Measurements from ENCODE around the gene GMDS. TPM values are rescaled to one million over a fixed set of nuclear protein-coding genes. Genes with fewer than 3 reads are reported as not detected.

GMDS gene
- total RNA-seq, 1 donor from 2014 or later = 30.2 TPM

DNA sequence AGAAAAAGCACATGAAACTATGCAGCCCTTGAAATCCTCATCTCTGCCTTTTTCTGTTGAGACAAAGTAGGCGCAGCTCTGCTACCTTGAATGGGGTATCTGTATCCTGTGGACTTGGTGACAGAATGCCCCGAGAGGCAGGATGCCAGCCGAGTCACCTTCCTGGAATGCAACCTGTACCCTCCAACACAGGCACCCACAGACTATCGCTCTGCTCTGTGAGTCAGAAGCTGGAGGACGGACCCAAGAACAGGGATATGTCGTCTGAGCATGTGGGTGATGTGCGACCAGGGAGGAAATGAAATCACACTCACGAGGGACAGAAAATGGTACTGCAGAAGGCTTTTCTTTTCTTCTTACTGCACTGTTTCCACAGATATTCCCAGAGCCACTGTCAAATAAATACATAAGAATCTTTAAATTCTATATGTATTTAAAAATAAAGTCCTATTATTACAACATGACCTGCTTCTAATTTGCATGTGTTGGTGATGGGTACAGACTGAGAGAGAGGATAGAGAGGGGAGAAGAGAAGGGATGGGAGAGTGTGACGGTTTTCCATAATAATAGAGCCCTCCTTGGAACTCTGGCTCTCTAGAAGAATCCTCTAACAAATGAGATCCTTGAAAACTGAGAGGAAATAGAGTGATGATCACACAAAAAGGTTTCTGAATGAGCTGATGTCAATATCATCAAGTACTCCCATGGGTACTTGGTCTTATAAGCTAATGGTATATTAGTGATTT, 327.6 kb downstream of the GMDS start:
- intact Hi-C loops (cut with DNase I) = loop anchor here (10.0 kb wide), 1 partner anchor 303 kb away; no protein-coding TSS in a partner anchor
- no peak for DNase-seq (ENCODE audit: extremely low spot score in 2 of 2)

DNA sequence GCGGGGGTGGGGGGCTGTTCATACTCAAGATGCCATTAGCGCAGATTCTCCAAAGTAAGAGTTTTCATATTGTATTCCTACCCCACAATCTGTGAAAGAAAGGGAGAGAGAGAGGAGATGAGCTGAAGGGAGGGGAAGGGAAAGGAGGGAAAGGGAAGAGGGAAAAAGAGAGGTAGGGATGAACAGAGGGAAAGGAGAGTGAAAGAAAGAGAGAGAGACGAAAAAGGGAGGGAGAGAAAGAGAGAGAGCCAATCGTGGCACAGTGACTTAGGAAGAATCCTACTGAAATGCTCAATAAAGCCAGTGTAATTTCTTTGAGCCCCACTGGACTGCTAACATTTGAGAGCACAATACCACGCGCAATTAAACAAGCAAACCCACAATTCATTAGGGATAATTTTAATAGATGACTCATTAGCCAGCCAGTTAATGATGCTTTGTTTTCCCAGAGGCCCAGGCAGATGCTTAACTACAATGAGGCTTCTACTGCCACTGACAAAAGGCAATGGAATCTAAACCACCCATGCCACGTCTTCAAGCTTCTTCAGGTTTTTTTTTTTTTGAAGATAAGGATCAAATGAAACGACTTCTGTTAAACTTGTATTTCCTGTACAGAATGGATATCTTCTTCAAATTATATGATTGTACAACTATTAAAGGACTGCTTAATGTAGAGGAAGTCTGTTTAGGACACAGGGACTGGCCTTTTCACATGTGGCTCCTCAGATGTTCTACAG, 328.9 kb downstream of the GMDS start:
- no peaks in the 10 kb centered on the region for H3K9me3 ChIP-seq
- no peak for DNase-seq (ENCODE audit: extremely low spot score in 2 of 2)
- intact Hi-C loops (cut with DNase I) = loop anchor here (10.0 kb wide), 1 partner anchor 302 kb away; no protein-coding TSS in a partner anchor
- no peaks in the 10 kb centered on the region for H3K27me3 ChIP-seq
- no peak overlapping the region for H3K27ac ChIP-seq
- no peaks in the 10 kb centered on the region for H3K36me3 ChIP-seq
- H3K4me3 ChIP-seq = no peak overlapping the region
- no peak for TF ChIP-seq CTCF (IDR thresholded peaks at IDR 0.05)
- TF ChIP-seq POLR2AphosphoS5 (IDR thresholded peaks at IDR 0.05; ENCODE audit: insufficient read depth in 1 of 2, low read depth in 1 of 2) = no peak
- no peak for TF ChIP-seq POLR2A (IDR thresholded peaks at IDR 0.05)
- no peaks in the 10 kb centered on the region for H3K4me1 ChIP-seq

More for the DNA sequence above, 327.6 kb downstream of the GMDS start:
- H3K27me3 ChIP-seq = no peaks in the 10 kb centered on the region
- H3K9me3 ChIP-seq = no peaks in the 10 kb centered on the region
- H3K36me3 ChIP-seq = no peaks in the 10 kb centered on the region
- no peak overlapping the region for H3K4me3 ChIP-seq
- no peaks in the 10 kb centered on the region for H3K4me1 ChIP-seq
- no peak overlapping the region for H3K27ac ChIP-seq
- TF ChIP-seq POLR2AphosphoS5 (IDR thresholded peaks at IDR 0.05; ENCODE audit: insufficient read depth in 1 of 2, low read depth in 1 of 2) = no peak
- TF ChIP-seq POLR2A (IDR thresholded peaks at IDR 0.05) = no peak
- no peak for TF ChIP-seq CTCF (IDR thresholded peaks at IDR 0.05)

GRCh38 chr6:1915226-1915625, 330.2 kb downstream of the GMDS start:
- Histone ChIP-seq H3K4me1 (no peaks in the 10 kb centered on the region), H3K9me3 (no peaks in the 10 kb centered on the region), H3K27me3 (no peaks in the 10 kb centered on the region), H3K36me3 (no peaks in the 10 kb centered on the region), H3K27ac (no peak overlapping the region), H3K4me3 (no peak overlapping the region)
- intact Hi-C loops (cut with DNase I) = loop anchor here (10.0 kb wide), 1 partner anchor 300 kb away; no protein-coding TSS in a partner anchor
- DNase-seq (ENCODE audit: extremely low spot score in 2 of 2) = no peak
- TF ChIP-seq POLR2A (IDR thresholded peaks at IDR 0.05) (no peak), POLR2AphosphoS5 (IDR thresholded peaks at IDR 0.05; ENCODE audit: insufficient read depth in 1 of 2, low read depth in 1 of 2) (no peak), CTCF (IDR thresholded peaks at IDR 0.05) (no peak)

- no peak for DNase-seq (ENCODE audit: extremely low spot score in 2 of 2)
- no peak for TF ChIP-seq POLR2AphosphoS5 (IDR thresholded peaks at IDR 0.05; ENCODE audit: insufficient read depth in 1 of 2, low read depth in 1 of 2)
- TF ChIP-seq CTCF (IDR thresholded peaks at IDR 0.05) = no peak
- TF ChIP-seq POLR2A (IDR thresholded peaks at IDR 0.05) = no peak
- Histone ChIP-seq H3K9me3 (no peaks in the 10 kb centered on the region), H3K27ac (no peak overlapping the region), H3K27me3 (no peaks in the 10 kb centered on the region), H3K4me1 (no peaks in the 10 kb centered on the region), H3K36me3 (no peaks in the 10 kb centered on the region), H3K4me3 (no peak overlapping the region)
- intact Hi-C loops (cut with DNase I) = loop anchor here (10.0 kb wide), 1 partner anchor 299 kb away; no protein-coding TSS in a partner anchor
These were observed 331.8 kb downstream of the GMDS start for GRCh38 chr6:1913577-1913976.

Data from vagina (tissue), 2 donors.